Liver (tissue), 9 donors: ENCODE results near the gene ADNP. TPM values are rescaled to one million over a fixed set of nuclear protein-coding genes. Genes with fewer than 3 reads are reported as not detected.

Experiments used
- DNase-seq: peaks from one replicate; pipeline ENCODE4 v3.0.0-alpha.2; 2017; ENCODE audit warnings: low spot score
- H3K27ac ChIP-seq, 2 donors: one replicate each; pipeline ENCODE4 v1.7.0; 2013; ENCODE audit warnings: inconsistent platforms in 2 of 2, low read length in 2 of 2, control low read depth in 1 of 2, low read depth in 1 of 2, mild to moderate bottlenecking in 1 of 2
- H3K27me3 ChIP-seq, 4 donors: one replicate each; pipeline versions ENCODE4 v1.6.1 to v1.7.0; 2013; ENCODE audit warnings: low read length in 3 of 4, inconsistent platforms in 1 of 4, mild to moderate bottlenecking in 1 of 4, moderate library complexity in 1 of 4; ENCODE audit not compliant: control insufficient read depth in 4 of 4, insufficient read depth in 4 of 4
- H3K36me3 ChIP-seq, 4 donors: one replicate each; pipeline versions ENCODE4 v1.6.1 to v1.7.0; 2013; ENCODE audit warnings: low read length in 3 of 4, mild to moderate bottlenecking in 3 of 4, low read depth in 1 of 4, moderate library complexity in 1 of 4; ENCODE audit not compliant: control insufficient read depth in 4 of 4, insufficient read depth in 3 of 4
- H3K4me1 ChIP-seq, 4 donors: one replicate each; pipeline versions ENCODE4 v1.6.1 to v1.7.0; 2013; ENCODE audit warnings: low read length in 3 of 4, mild to moderate bottlenecking in 3 of 4, moderate library complexity in 1 of 4; ENCODE audit not compliant: control insufficient read depth in 4 of 4, insufficient read depth in 4 of 4
- H3K4me3 ChIP-seq, 3 donors: one replicate each; pipeline versions ENCODE4 v1.6.1 to v1.7.0; 2013; ENCODE audit warnings: low read length in 3 of 3, control low read depth in 1 of 3, low read depth in 1 of 3, mild to moderate bottlenecking in 1 of 3
- H3K9ac ChIP-seq, 2 donors: one replicate each; pipeline ENCODE4 v1.7.0; 2013; ENCODE audit warnings: low read length in 2 of 2, mild to moderate bottlenecking in 2 of 2, moderate library complexity in 2 of 2, control low read depth in 1 of 2, low read depth in 1 of 2
- H3K9me3 ChIP-seq, 4 donors: one replicate each; pipeline versions ENCODE4 v1.6.1 to v1.7.0; 2013; ENCODE audit warnings: low read length in 3 of 4; ENCODE audit not compliant: control insufficient read depth in 4 of 4
- EGR1 ChIP-seq, 2 donors: IDR thresholded peaks; 2 replicates each; pipeline ENCODE4 v1.6.1; 2016 to 2018; ENCODE audit warnings: antibody characterized with exemption in 2 of 2, low read depth in 2 of 2
- FOXA1 ChIP-seq: IDR thresholded peaks from 2 replicates; pipeline ENCODE4 v1.6.1; 2016; ENCODE audit warnings: antibody characterized with exemption
- FOXA2 ChIP-seq: IDR thresholded peaks from 2 replicates; pipeline ENCODE4 v1.6.1; 2016; ENCODE audit warnings: antibody characterized with exemption
- GABPA ChIP-seq, 2 donors: IDR thresholded peaks in 1 of 2; conservative IDR thresholded peaks in 1 of 2; 2 replicates each; pipeline ENCODE4 v1.6.1; 2016; ENCODE audit warnings: antibody characterized with exemption in 2 of 2, mild to moderate bottlenecking in 1 of 2, moderate library complexity in 1 of 2
- HNF4A ChIP-seq, 2 donors: conservative IDR thresholded peaks; 2 replicates each; pipeline ENCODE4 v1.6.1; 2016; ENCODE audit warnings: antibody characterized with exemption in 2 of 2, mild to moderate bottlenecking in 2 of 2
- HNF4G ChIP-seq: IDR thresholded peaks from 2 replicates; pipeline ENCODE4 v1.6.1; 2016; ENCODE audit warnings: antibody characterized with exemption
- JUND ChIP-seq, 2 donors: IDR thresholded peaks; 2 replicates each; pipeline ENCODE4 v1.6.1; 2016; ENCODE audit warnings: antibody characterized with exemption in 2 of 2
- NR2F2 ChIP-seq: IDR thresholded peaks from 2 replicates; pipeline ENCODE4 v1.6.1; 2016; ENCODE audit warnings: antibody characterized with exemption
- RAD21 ChIP-seq, 2 donors: IDR thresholded peaks; 2 replicates each; pipeline ENCODE4 v1.6.1; 2016; ENCODE audit warnings: antibody characterized with exemption in 2 of 2, mild to moderate bottlenecking in 2 of 2
- RXRA ChIP-seq, 2 donors: IDR thresholded peaks; 2 replicates each; pipeline ENCODE4 v1.6.1; 2017 to 2018; ENCODE audit warnings: antibody characterized with exemption in 2 of 2, mild to moderate bottlenecking in 1 of 2
- SP1 ChIP-seq: IDR thresholded peaks from 2 replicates; pipeline ENCODE4 v1.6.1; 2018; ENCODE audit warnings: antibody characterized with exemption, mild to moderate bottlenecking
- TAF1 ChIP-seq: conservative IDR thresholded peaks from 2 replicates; pipeline ENCODE4 v1.6.1; 2016; ENCODE audit warnings: antibody characterized with exemption, mild to moderate bottlenecking
- WGBS: extraction: QIAGEN DNeasy Blood & Tissue Kit; methylation state at CpG from one replicate; pipeline ENCODE4 v1.1.7; 2013; 5-methylcytosine and 5-hydroxymethylcytosine counted together
- polyA plus RNA-seq, 2 donors: library from polyadenylated mRNA; stranded (reverse) in 1 of 2; unstranded in 1 of 2; fragments of 200-250 nt in 1 of 2; fragments of >200 nt in 1 of 2; fragmentation: Nextera tagmentation in 1 of 2; extraction: Ambion mirVana in 1 of 2; gene quantifications; one replicate each; pipeline versions ENCODE4 v1.2.1 to v1.2.3, GENCODE V29; 2013 to 2015
- total RNA-seq, 2 donors: library from RNA; depleted of rRNA; stranded (reverse); fragments of >200 nt; gene quantifications; one replicate each; pipeline ENCODE4 v1.2.3, GENCODE V29; 2014
- TF ChIP-seq, protein P1 (sequence below): IDR thresholded peaks from 2 replicates; pipeline ENCODE4 v1.6.1; 2016; ENCODE audit warnings: antibody characterized with exemption
- TF ChIP-seq, protein P2 (sequence below): IDR thresholded peaks from 2 replicates; pipeline ENCODE4 v1.6.1; 2016; ENCODE audit warnings: antibody characterized with exemption
- TF ChIP-seq, protein P3 (sequence below): IDR thresholded peaks from 2 replicates; pipeline ENCODE4 v1.6.1; 2016; ENCODE audit warnings: antibody characterized with exemption
- TF ChIP-seq, protein P4 (sequence below): IDR thresholded peaks from 2 replicates; pipeline ENCODE4 v1.6.1; 2016; ENCODE audit warnings: antibody characterized with exemption, mild to moderate bottlenecking
- TF ChIP-seq, protein P5 (sequence below): fragments of 150-350 bp; IDR thresholded peaks from 2 replicates; pipeline ENCODE4 v1.5.1; 2017; ENCODE audit warnings: improper control_type of control experiment, low read depth, low read length; ENCODE audit not compliant: missing input control
- donor health status: healthy.
- donor health status: healthy.
- donor health status: healthy.
- donor health status: healthy.
- donor health status: healthy.

ADNP gene
- total and polyA plus RNA-seq, 4 donors, result 9.3 to 25.4 (median 20.1) TPM

DNA sequence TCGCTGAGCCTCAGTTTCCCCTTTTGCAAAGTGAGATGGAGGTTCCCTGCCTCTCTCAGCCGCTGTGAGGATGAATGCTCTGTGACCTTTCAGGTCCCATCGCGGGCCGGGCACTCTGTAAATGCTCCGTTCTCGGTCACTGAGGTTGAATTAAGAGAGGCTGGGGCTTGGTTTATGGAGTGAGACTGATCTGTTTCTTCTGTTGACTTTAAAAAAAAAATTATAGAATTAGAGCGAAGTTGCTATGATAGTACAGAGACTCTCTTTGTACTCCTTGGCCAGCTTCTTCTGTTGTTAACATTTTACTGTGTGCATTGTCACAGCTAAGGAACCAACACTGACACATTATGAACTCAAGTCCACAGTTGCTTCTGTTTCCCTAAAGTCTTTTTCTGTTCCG, 64.4 kb downstream of the ADNP start:
- H3K9ac ChIP-seq, result no peak overlapping the region
- H3K27ac ChIP-seq, result no peak overlapping the region
- H3K36me3 ChIP-seq, result no peaks in the 10 kb centered on the region
- H3K4me1 ChIP-seq, result no peaks in the 10 kb centered on the region
- H3K4me3 ChIP-seq, result no peak overlapping the region
- 97% methylated on average over 9 of the region's 9 CpGs for WGBS
- no peak for DNase-seq
- H3K9me3 ChIP-seq, result no peaks in the 10 kb centered on the region
- TF ChIP-seq FOXA1 (no peak), HNF4G (no peak), RAD21 (IDR thresholded peaks at IDR 0.05) (no peak), GABPA (IDR thresholded peaks at IDR 0.05 in 1 of 2, conservative IDR thresholded peaks at IDR 0.05 in 1 of 2) (no peak), RXRA (IDR thresholded peaks at IDR 0.05) (no peak), EGR1 (IDR thresholded peaks at IDR 0.05; ENCODE audit: low read depth in 2 of 2) (no peak), NR2F2 (no peak), JUND (IDR thresholded peaks at IDR 0.05) (no peak), FOXA2 (no peak), SP1 (no peak), HNF4A (conservative IDR thresholded peaks at IDR 0.05) (no peak), TAF1 (no peak)
- TF ChIP-seq, protein P1, sequence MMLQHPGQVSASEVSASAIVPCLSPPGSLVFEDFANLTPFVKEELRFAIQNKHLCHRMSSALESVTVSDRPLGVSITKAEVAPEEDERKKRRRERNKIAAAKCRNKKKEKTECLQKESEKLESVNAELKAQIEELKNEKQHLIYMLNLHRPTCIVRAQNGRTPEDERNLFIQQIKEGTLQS, result no peak
- TF ChIP-seq, protein P2, sequence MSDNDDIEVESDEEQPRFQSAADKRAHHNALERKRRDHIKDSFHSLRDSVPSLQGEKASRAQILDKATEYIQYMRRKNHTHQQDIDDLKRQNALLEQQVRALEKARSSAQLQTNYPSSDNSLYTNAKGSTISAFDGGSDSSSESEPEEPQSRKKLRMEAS, result no peak
- TF ChIP-seq, protein P3, sequence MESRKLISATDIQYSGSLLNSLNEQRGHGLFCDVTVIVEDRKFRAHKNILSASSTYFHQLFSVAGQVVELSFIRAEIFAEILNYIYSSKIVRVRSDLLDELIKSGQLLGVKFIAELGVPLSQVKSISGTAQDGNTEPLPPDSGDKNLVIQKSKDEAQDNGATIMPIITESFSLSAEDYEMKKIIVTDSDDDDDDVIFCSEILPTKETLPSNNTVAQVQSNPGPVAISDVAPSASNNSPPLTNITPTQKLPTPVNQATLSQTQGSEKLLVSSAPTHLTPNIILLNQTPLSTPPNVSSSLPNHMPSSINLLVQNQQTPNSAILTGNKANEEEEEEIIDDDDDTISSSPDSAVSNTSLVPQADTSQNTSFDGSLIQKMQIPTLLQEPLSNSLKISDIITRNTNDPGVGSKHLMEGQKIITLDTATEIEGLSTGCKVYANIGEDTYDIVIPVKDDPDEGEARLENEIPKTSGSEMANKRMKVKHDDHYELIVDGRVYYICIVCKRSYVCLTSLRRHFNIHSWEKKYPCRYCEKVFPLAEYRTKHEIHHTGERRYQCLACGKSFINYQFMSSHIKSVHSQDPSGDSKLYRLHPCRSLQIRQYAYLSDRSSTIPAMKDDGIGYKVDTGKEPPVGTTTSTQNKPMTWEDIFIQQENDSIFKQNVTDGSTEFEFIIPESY, result no peak
- TF ChIP-seq, protein P4, sequence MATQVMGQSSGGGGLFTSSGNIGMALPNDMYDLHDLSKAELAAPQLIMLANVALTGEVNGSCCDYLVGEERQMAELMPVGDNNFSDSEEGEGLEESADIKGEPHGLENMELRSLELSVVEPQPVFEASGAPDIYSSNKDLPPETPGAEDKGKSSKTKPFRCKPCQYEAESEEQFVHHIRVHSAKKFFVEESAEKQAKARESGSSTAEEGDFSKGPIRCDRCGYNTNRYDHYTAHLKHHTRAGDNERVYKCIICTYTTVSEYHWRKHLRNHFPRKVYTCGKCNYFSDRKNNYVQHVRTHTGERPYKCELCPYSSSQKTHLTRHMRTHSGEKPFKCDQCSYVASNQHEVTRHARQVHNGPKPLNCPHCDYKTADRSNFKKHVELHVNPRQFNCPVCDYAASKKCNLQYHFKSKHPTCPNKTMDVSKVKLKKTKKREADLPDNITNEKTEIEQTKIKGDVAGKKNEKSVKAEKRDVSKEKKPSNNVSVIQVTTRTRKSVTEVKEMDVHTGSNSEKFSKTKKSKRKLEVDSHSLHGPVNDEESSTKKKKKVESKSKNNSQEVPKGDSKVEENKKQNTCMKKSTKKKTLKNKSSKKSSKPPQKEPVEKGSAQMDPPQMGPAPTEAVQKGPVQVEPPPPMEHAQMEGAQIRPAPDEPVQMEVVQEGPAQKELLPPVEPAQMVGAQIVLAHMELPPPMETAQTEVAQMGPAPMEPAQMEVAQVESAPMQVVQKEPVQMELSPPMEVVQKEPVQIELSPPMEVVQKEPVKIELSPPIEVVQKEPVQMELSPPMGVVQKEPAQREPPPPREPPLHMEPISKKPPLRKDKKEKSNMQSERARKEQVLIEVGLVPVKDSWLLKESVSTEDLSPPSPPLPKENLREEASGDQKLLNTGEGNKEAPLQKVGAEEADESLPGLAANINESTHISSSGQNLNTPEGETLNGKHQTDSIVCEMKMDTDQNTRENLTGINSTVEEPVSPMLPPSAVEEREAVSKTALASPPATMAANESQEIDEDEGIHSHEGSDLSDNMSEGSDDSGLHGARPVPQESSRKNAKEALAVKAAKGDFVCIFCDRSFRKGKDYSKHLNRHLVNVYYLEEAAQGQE, result no peak
- TF ChIP-seq, protein P5, sequence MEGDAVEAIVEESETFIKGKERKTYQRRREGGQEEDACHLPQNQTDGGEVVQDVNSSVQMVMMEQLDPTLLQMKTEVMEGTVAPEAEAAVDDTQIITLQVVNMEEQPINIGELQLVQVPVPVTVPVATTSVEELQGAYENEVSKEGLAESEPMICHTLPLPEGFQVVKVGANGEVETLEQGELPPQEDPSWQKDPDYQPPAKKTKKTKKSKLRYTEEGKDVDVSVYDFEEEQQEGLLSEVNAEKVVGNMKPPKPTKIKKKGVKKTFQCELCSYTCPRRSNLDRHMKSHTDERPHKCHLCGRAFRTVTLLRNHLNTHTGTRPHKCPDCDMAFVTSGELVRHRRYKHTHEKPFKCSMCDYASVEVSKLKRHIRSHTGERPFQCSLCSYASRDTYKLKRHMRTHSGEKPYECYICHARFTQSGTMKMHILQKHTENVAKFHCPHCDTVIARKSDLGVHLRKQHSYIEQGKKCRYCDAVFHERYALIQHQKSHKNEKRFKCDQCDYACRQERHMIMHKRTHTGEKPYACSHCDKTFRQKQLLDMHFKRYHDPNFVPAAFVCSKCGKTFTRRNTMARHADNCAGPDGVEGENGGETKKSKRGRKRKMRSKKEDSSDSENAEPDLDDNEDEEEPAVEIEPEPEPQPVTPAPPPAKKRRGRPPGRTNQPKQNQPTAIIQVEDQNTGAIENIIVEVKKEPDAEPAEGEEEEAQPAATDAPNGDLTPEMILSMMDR, result no peak
- no peaks in the 10 kb centered on the region for H3K27me3 ChIP-seq
